ENCODE results near the gene GNAQ.

GNAQ gene

GRCh38 chr9:77803423-77803822 lies 228.2 kb downstream of the GNAQ start:
- no peak overlapping the region for H3K4me3 ChIP-seq (ENCODE audit: low read length in 2 of 2)
- no peaks in the 10 kb centered on the region for H3K27me3 ChIP-seq (ENCODE audit: control insufficient read depth in 1 of 2, insufficient read depth in 2 of 2, low read length in 2 of 2)
- H3K27ac ChIP-seq (ENCODE audit: low read length), result no peak overlapping the region
- no peaks in the 10 kb centered on the region for H3K36me3 ChIP-seq (ENCODE audit: control insufficient read depth in 2 of 2, insufficient read depth in 2 of 2, low read length in 2 of 2)
- H3K9ac ChIP-seq (ENCODE audit: low read length in 2 of 2), result no peak overlapping the region
- no peaks in the 10 kb centered on the region for H3K4me1 ChIP-seq (ENCODE audit: control insufficient read depth, insufficient read depth, low read length)
- H3K9me3 ChIP-seq (ENCODE audit: control insufficient read depth in 2 of 2, low read length in 2 of 2), result no peaks in the 10 kb centered on the region

GRCh38 chr9:77802515-77803293 lies 228.9 kb downstream of the GNAQ start:
- no peaks in the 10 kb centered on the region for H3K36me3 ChIP-seq (ENCODE audit: control insufficient read depth in 2 of 2, insufficient read depth in 2 of 2, low read length in 2 of 2)
- no peak overlapping the region for H3K27ac ChIP-seq (ENCODE audit: low read length)
- H3K9ac ChIP-seq (ENCODE audit: low read length in 2 of 2), result no peak overlapping the region
- no peaks in the 10 kb centered on the region for H3K4me1 ChIP-seq (ENCODE audit: control insufficient read depth, insufficient read depth, low read length)
- no peaks in the 10 kb centered on the region for H3K27me3 ChIP-seq (ENCODE audit: control insufficient read depth in 1 of 2, insufficient read depth in 2 of 2, low read length in 2 of 2)
- H3K9me3 ChIP-seq (ENCODE audit: control insufficient read depth in 2 of 2, low read length in 2 of 2), result no peaks in the 10 kb centered on the region
- no peak overlapping the region for H3K4me3 ChIP-seq (ENCODE audit: low read length in 2 of 2)

GRCh38 chr9:77802064-77802463 lies 229.5 kb downstream of the GNAQ start:
- H3K27ac ChIP-seq (ENCODE audit: low read length), result no peak overlapping the region
- H3K4me1 ChIP-seq (ENCODE audit: control insufficient read depth, insufficient read depth, low read length), result no peaks in the 10 kb centered on the region
- H3K4me3 ChIP-seq (ENCODE audit: low read length in 2 of 2), result no peak overlapping the region
- H3K27me3 ChIP-seq (ENCODE audit: control insufficient read depth in 1 of 2, insufficient read depth in 2 of 2, low read length in 2 of 2), result no peaks in the 10 kb centered on the region
- H3K9ac ChIP-seq (ENCODE audit: low read length in 2 of 2), result no peak overlapping the region
- no peaks in the 10 kb centered on the region for H3K36me3 ChIP-seq (ENCODE audit: control insufficient read depth in 2 of 2, insufficient read depth in 2 of 2, low read length in 2 of 2)
- H3K9me3 ChIP-seq (ENCODE audit: control insufficient read depth in 2 of 2, low read length in 2 of 2), result no peaks in the 10 kb centered on the region

GRCh38 chr9:77800924-77801551 lies 230.6 kb downstream of the GNAQ start:
- Histone ChIP-seq H3K27ac (ENCODE audit: low read length) (no peak overlapping the region), H3K9ac (ENCODE audit: low read length in 2 of 2) (no peak overlapping the region), H3K9me3 (ENCODE audit: control insufficient read depth in 2 of 2, low read length in 2 of 2) (no peaks in the 10 kb centered on the region), H3K4me1 (ENCODE audit: control insufficient read depth, insufficient read depth, low read length) (no peaks in the 10 kb centered on the region), H3K36me3 (ENCODE audit: control insufficient read depth in 2 of 2, insufficient read depth in 2 of 2, low read length in 2 of 2) (no peaks in the 10 kb centered on the region), H3K4me3 (ENCODE audit: low read length in 2 of 2) (no peak overlapping the region), H3K27me3 (ENCODE audit: control insufficient read depth in 1 of 2, insufficient read depth in 2 of 2, low read length in 2 of 2) (no peaks in the 10 kb centered on the region)

- Histone ChIP-seq H3K4me3 (ENCODE audit: low read length in 2 of 2) (no peak overlapping the region), H3K4me1 (ENCODE audit: control insufficient read depth, insufficient read depth, low read length) (no peaks in the 10 kb centered on the region), H3K9ac (ENCODE audit: low read length in 2 of 2) (no peak overlapping the region), H3K27me3 (ENCODE audit: control insufficient read depth in 1 of 2, insufficient read depth in 2 of 2, low read length in 2 of 2) (no peaks in the 10 kb centered on the region), H3K36me3 (ENCODE audit: control insufficient read depth in 2 of 2, insufficient read depth in 2 of 2, low read length in 2 of 2) (no peaks in the 10 kb centered on the region), H3K27ac (ENCODE audit: low read length) (no peak overlapping the region), H3K9me3 (ENCODE audit: control insufficient read depth in 2 of 2, low read length in 2 of 2) (no peaks in the 10 kb centered on the region)
Measured at GRCh38 chr9:77798140-77798539, 233.5 kb downstream of the GNAQ start.

GRCh38 chr9:77794985-77795384 lies 236.6 kb downstream of the GNAQ start:
- Histone ChIP-seq H3K9me3 (ENCODE audit: control insufficient read depth in 2 of 2, low read length in 2 of 2) (no peaks in the 10 kb centered on the region), H3K36me3 (ENCODE audit: control insufficient read depth in 2 of 2, insufficient read depth in 2 of 2, low read length in 2 of 2) (no peaks in the 10 kb centered on the region), H3K4me1 (ENCODE audit: control insufficient read depth, insufficient read depth, low read length) (no peaks in the 10 kb centered on the region), H3K27me3 (ENCODE audit: control insufficient read depth in 1 of 2, insufficient read depth in 2 of 2, low read length in 2 of 2) (no peaks in the 10 kb centered on the region), H3K4me3 (ENCODE audit: low read length in 2 of 2) (no peak overlapping the region), H3K27ac (ENCODE audit: low read length) (no peak overlapping the region), H3K9ac (ENCODE audit: low read length in 2 of 2) (no peak overlapping the region)

GRCh38 chr9:77793849-77794248 lies 237.8 kb downstream of the GNAQ start:
- Histone ChIP-seq H3K4me3 (ENCODE audit: low read length in 2 of 2) (no peak overlapping the region), H3K27me3 (ENCODE audit: control insufficient read depth in 1 of 2, insufficient read depth in 2 of 2, low read length in 2 of 2) (no peaks in the 10 kb centered on the region), H3K9ac (ENCODE audit: low read length in 2 of 2) (no peak overlapping the region), H3K36me3 (ENCODE audit: control insufficient read depth in 2 of 2, insufficient read depth in 2 of 2, low read length in 2 of 2) (no peaks in the 10 kb centered on the region), H3K9me3 (ENCODE audit: control insufficient read depth in 2 of 2, low read length in 2 of 2) (no peaks in the 10 kb centered on the region), H3K27ac (ENCODE audit: low read length) (no peak overlapping the region), H3K4me1 (ENCODE audit: control insufficient read depth, insufficient read depth, low read length) (no peaks in the 10 kb centered on the region)

- H3K36me3 ChIP-seq (ENCODE audit: control insufficient read depth in 2 of 2, insufficient read depth in 2 of 2, low read length in 2 of 2), result peaks cover 0 to 4% of the 10 kb centered on the region in 2 donors
- H3K9me3 ChIP-seq (ENCODE audit: control insufficient read depth in 2 of 2, low read length in 2 of 2), result no peaks in the 10 kb centered on the region
Measured at GRCh38 chr9:77789891-77790290, 241.7 kb downstream of the GNAQ start.

GRCh38 chr9:77785341-77785740 lies 246.3 kb downstream of the GNAQ start:
- Histone ChIP-seq H3K4me1 (ENCODE audit: control insufficient read depth, insufficient read depth, low read length) (no peaks in the 10 kb centered on the region), H3K9ac (ENCODE audit: low read length in 2 of 2) (no peak overlapping the region), H3K36me3 (ENCODE audit: control insufficient read depth in 2 of 2, insufficient read depth in 2 of 2, low read length in 2 of 2) (peaks cover 0 to 4% of the 10 kb centered on the region in 2 donors), H3K27me3 (ENCODE audit: control insufficient read depth in 1 of 2, insufficient read depth in 2 of 2, low read length in 2 of 2) (no peaks in the 10 kb centered on the region), H3K4me3 (ENCODE audit: low read length in 2 of 2) (no peak overlapping the region), H3K27ac (ENCODE audit: low read length) (no peak overlapping the region), H3K9me3 (ENCODE audit: control insufficient read depth in 2 of 2, low read length in 2 of 2) (no peaks in the 10 kb centered on the region)

More at GRCh38 chr9:77789891-77790290, 241.7 kb downstream of the GNAQ start:
- Histone ChIP-seq H3K4me3 (ENCODE audit: low read length in 2 of 2) (no peak overlapping the region), H3K9ac (ENCODE audit: low read length in 2 of 2) (no peak overlapping the region), H3K4me1 (ENCODE audit: control insufficient read depth, insufficient read depth, low read length) (no peaks in the 10 kb centered on the region), H3K27ac (ENCODE audit: low read length) (no peak overlapping the region), H3K27me3 (ENCODE audit: control insufficient read depth in 1 of 2, insufficient read depth in 2 of 2, low read length in 2 of 2) (no peaks in the 10 kb centered on the region)

GRCh38 chr9:77783518-77783917 lies 248.1 kb downstream of the GNAQ start:
- no peaks in the 10 kb centered on the region for H3K27me3 ChIP-seq (ENCODE audit: control insufficient read depth in 1 of 2, insufficient read depth in 2 of 2, low read length in 2 of 2)
- no peaks in the 10 kb centered on the region for H3K9me3 ChIP-seq (ENCODE audit: control insufficient read depth in 2 of 2, low read length in 2 of 2)
- peaks cover 0 to 4% of the 10 kb centered on the region in 2 donors for H3K36me3 ChIP-seq (ENCODE audit: control insufficient read depth in 2 of 2, insufficient read depth in 2 of 2, low read length in 2 of 2)
- no peak overlapping the region for H3K27ac ChIP-seq (ENCODE audit: low read length)
- no peaks in the 10 kb centered on the region for H3K4me1 ChIP-seq (ENCODE audit: control insufficient read depth, insufficient read depth, low read length)
- H3K9ac ChIP-seq (ENCODE audit: low read length in 2 of 2), result no peak overlapping the region
- H3K4me3 ChIP-seq (ENCODE audit: low read length in 2 of 2), result no peak overlapping the region

- Histone ChIP-seq H3K4me1 (ENCODE audit: control insufficient read depth, insufficient read depth, low read length) (no peaks in the 10 kb centered on the region), H3K27ac (ENCODE audit: low read length) (no peak overlapping the region), H3K27me3 (ENCODE audit: control insufficient read depth in 1 of 2, insufficient read depth in 2 of 2, low read length in 2 of 2) (no peaks in the 10 kb centered on the region), H3K9ac (ENCODE audit: low read length in 2 of 2) (no peak overlapping the region), H3K4me3 (ENCODE audit: low read length in 2 of 2) (no peak overlapping the region), H3K9me3 (ENCODE audit: control insufficient read depth in 2 of 2, low read length in 2 of 2) (no peaks in the 10 kb centered on the region), H3K36me3 (ENCODE audit: control insufficient read depth in 2 of 2, insufficient read depth in 2 of 2, low read length in 2 of 2) (peaks cover 0 to 2% of the 10 kb centered on the region in 2 donors)
Measured at GRCh38 chr9:77779010-77779409, 252.6 kb downstream of the GNAQ start.
